Measurements from ENCODE around the gene PARD6A. TPM values are rescaled to one million over a fixed set of nuclear protein-coding genes. Genes with fewer than 3 reads are reported as not detected.

Gene PARD6A
- total RNA-seq, 1 experiment from 2014 or later = 10.8 TPM

DNA sequence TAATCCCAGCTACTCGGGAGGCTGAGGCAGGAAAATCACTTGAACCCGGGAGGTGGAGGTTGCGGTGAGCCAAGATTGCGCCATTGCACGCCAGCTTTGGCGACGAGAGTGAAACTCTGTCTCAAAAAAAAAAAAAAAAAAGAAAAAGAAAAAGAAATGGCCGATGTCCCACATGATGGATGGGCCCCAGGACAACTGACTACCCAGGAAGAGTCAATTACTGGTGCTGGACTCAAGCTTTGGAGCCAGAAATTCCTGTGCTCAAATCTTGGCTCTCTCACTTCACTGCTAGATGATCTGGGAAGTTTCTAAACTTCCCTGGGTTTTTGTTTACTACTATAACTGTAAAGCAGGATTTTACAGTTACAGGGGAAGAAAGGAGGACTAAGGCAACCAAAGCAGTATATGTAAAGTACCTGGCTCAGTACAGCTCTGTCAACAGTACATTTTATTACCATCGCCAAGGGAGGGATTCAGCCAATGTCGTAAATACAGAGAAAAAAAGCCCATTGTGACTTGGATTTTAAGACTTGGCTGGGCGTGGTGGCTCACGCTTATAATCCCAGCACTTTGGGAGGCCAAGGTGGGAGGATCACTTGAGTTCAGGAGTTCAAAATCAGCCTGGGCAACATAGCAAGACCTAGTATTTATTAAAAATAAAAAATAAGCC lies 17.7 kb downstream of the PARD6A start:
- Histone ChIP-seq H3K4ac (ENCODE audit: low read depth, low read length) (no peak overlapping the region), H2AFZ (ENCODE audit: low read length) (no peak overlapping the region), H3K79me1 (ENCODE audit: insufficient read depth, low read depth, low read length, poor library complexity, severe bottlenecking) (no peaks in the 10 kb centered on the region), H3K27ac (ENCODE audit: insufficient read length, low read depth, low read length) (no peak overlapping the region), H4K5ac (ENCODE audit: insufficient read length, low read depth, low read length) (no peak overlapping the region), H4K20me1 (ENCODE audit: control insufficient read depth, insufficient read depth, insufficient read length) (peaks cover under 1% of the 10 kb centered on the region), H3K9ac (ENCODE audit: extremely low read depth, insufficient read length, low read length) (no peak overlapping the region), H3K9me3 (ENCODE audit: control insufficient read depth, low read depth, low read length) (no peaks in the 10 kb centered on the region), H3K27me3 (ENCODE audit: insufficient read depth, low read length) (no peaks in the 10 kb centered on the region), H2BK5ac (ENCODE audit: insufficient read length, low read length) (no peak overlapping the region), H3T11ph (ENCODE audit: low read length) (no peak overlapping the region), H4K91ac (ENCODE audit: insufficient read length, low read depth, low read length) (no peak overlapping the region), H3K4me2 (ENCODE audit: insufficient read depth, insufficient read length, low read length) (no peak overlapping the region), H3K56ac (ENCODE audit: insufficient read length, low read depth, low read length) (no peak overlapping the region), H3K23ac (ENCODE audit: insufficient read length, low read depth, low read length) (no peak overlapping the region), H2BK120ac (ENCODE audit: low read depth, low read length, poor library complexity, severe bottlenecking) (no peak overlapping the region), H2BK12ac (ENCODE audit: insufficient read length, low read depth, low read length) (no peak overlapping the region), H4K8ac (replicated peaks; ENCODE audit: insufficient read length, low read depth, low read length) (no peak overlapping the region), H3K79me2 (ENCODE audit: insufficient read depth, low read length) (no peaks in the 10 kb centered on the region), H2AK5ac (ENCODE audit: insufficient read length, low read length) (no peak overlapping the region), H3K14ac (ENCODE audit: insufficient read depth, low read length) (no peak overlapping the region), H3K23me2 (ENCODE audit: insufficient read length, low read depth, low read length, poor library complexity, severe bottlenecking) (no peaks in the 10 kb centered on the region), H3K18ac (ENCODE audit: insufficient read length, low read depth, low read length) (no peak overlapping the region), H3K4me1 (ENCODE audit: insufficient read depth, low read length) (no peaks in the 10 kb centered on the region), H2BK15ac (ENCODE audit: low read depth, low read length) (no peak overlapping the region), H2BK20ac (ENCODE audit: low read depth, low read length, poor library complexity, severe bottlenecking) (no peak overlapping the region)
- TF ChIP-seq, protein P1, sequence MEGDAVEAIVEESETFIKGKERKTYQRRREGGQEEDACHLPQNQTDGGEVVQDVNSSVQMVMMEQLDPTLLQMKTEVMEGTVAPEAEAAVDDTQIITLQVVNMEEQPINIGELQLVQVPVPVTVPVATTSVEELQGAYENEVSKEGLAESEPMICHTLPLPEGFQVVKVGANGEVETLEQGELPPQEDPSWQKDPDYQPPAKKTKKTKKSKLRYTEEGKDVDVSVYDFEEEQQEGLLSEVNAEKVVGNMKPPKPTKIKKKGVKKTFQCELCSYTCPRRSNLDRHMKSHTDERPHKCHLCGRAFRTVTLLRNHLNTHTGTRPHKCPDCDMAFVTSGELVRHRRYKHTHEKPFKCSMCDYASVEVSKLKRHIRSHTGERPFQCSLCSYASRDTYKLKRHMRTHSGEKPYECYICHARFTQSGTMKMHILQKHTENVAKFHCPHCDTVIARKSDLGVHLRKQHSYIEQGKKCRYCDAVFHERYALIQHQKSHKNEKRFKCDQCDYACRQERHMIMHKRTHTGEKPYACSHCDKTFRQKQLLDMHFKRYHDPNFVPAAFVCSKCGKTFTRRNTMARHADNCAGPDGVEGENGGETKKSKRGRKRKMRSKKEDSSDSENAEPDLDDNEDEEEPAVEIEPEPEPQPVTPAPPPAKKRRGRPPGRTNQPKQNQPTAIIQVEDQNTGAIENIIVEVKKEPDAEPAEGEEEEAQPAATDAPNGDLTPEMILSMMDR (conservative IDR thresholded peaks at IDR 0.05) = no peak
- no peak for DNase-seq
- Mint-ChIP-seq H3K4me1 (no peaks in the 10 kb centered on the region), H3K4me3 (no peak overlapping the region), H3K27ac (peak overlapping the region in 1 of 3 experiments; percentile 42; a peak in 2 of 7 replicates), H3K9me3 (no peaks in the 10 kb centered on the region), H3K27me3 (ENCODE audit: low read depth) (no peaks in the 10 kb centered on the region), H3K36me3 (ENCODE audit: insufficient read depth in 1 of 3, low read depth in 3 of 3) (peaks cover 1 to 15% (median 6%) of the 10 kb centered on the region in 3 experiments; a peak in 4 of 7 replicates)
- no CpG with 5 or more reads among the region's 12 CpGs for WGBS (ENCODE audit: extremely low coverage, insufficient read length, low lambda C conversion rate)
